Measurements from ENCODE around the gene KCNA5. TPM values are rescaled to one million over a fixed set of nuclear protein-coding genes. Genes with fewer than 3 reads are reported as not detected.

KCNA5 gene
- 1 to 10 TPM; 3.0 to 4.5 TPM for total RNA-seq
- long read RNA-seq, donor 1, partial matches to known transcripts, result 0 of 3 reads
- long read RNA-seq, donor 1, other reads (novel, unspliced or antisense), result 0 of 3 reads
- long read RNA-seq, donor 2, transcript KCNA5-201 (1 exons, 2,800 nt), result major isoform, 7 of 7 reads
- long read RNA-seq, donor 2, partial matches to known transcripts, result 0 of 7 reads
- long read RNA-seq, donor 2, other reads (novel, unspliced or antisense), result 0 of 7 reads

- DNase-seq (ENCODE audit: low spot score), result no peak
- intact Hi-C loops (cut with DNase I), result no loop called here
Observed at GRCh38 chr12:5043589-5044419, at the start of gene KCNA5. Gene KCNA5, plus strand, starts transcription at chr12:5043879. Its CDS starts 269 bp downstream, at chr12:5044148.

GRCh38 chr12:4994622-4995021 lies 49.1 kb upstream of the KCNA5 start:
- peak; percentile 59 for DNase-seq (ENCODE audit: low spot score)
- intact Hi-C loops (cut with DNase I), result no loop called here

- intact Hi-C loops (cut with DNase I), result no loop called here
- peak; percentile 50 for DNase-seq (ENCODE audit: low spot score)
Observed at GRCh38 chr12:4996714-4997113, 47.0 kb upstream of the KCNA5 start.

- DNase-seq (ENCODE audit: low spot score), result peak; percentile 91
- intact Hi-C loops (cut with DNase I), result no loop called here
Observed at GRCh38 chr12:4997939-4998338, 45.7 kb upstream of the KCNA5 start.

GRCh38 chr12:5000204-5000603 lies 43.5 kb upstream of the KCNA5 start:
- intact Hi-C loops (cut with DNase I), result no loop called here
- DNase-seq (ENCODE audit: low spot score), result no peak

- intact Hi-C loops (cut with DNase I), result no loop called here
- peak; percentile 36 for DNase-seq (ENCODE audit: low spot score)
Observed at GRCh38 chr12:5000658-5001385, 42.9 kb upstream of the KCNA5 start.

GRCh38 chr12:5003025-5003666 lies 40.5 kb upstream of the KCNA5 start:
- intact Hi-C loops (cut with DNase I), result loop anchor here (2.0 kb wide), 2 partner anchors 146 to 148 kb away; no protein-coding TSS in a partner anchor
- DNase-seq (ENCODE audit: low spot score), result peak; percentile 86

- peak; percentile 47 for DNase-seq (ENCODE audit: low spot score)
- intact Hi-C loops (cut with DNase I), result no loop called here
Observed at GRCh38 chr12:5008661-5009060, 35.0 kb upstream of the KCNA5 start.

GRCh38 chr12:5010151-5010550 lies 33.5 kb upstream of the KCNA5 start:
- no peak for DNase-seq (ENCODE audit: low spot score)
- intact Hi-C loops (cut with DNase I), result no loop called here

- intact Hi-C loops (cut with DNase I), result no loop called here
- peak; percentile 41 for DNase-seq (ENCODE audit: low spot score)
Observed at GRCh38 chr12:5012337-5012736, 31.3 kb upstream of the KCNA5 start.

- intact Hi-C loops (cut with DNase I), result no loop called here
- DNase-seq (ENCODE audit: low spot score), result no peak
Observed at GRCh38 chr12:5013266-5013730, 30.4 kb upstream of the KCNA5 start.

GRCh38 chr12:5014269-5014668 lies 29.4 kb upstream of the KCNA5 start:
- DNase-seq (ENCODE audit: low spot score), result no peak
- intact Hi-C loops (cut with DNase I), result no loop called here

GRCh38 chr12:5015711-5016492 lies 27.8 kb upstream of the KCNA5 start:
- intact Hi-C loops (cut with DNase I), result no loop called here
- no peak for DNase-seq (ENCODE audit: low spot score)

GRCh38 chr12:5016526-5016925 lies 27.2 kb upstream of the KCNA5 start:
- DNase-seq (ENCODE audit: low spot score), result no peak
- intact Hi-C loops (cut with DNase I), result no loop called here

GRCh38 chr12:5017638-5018348 lies 25.9 kb upstream of the KCNA5 start:
- DNase-seq (ENCODE audit: low spot score), result no peak
- intact Hi-C loops (cut with DNase I), result no loop called here

GRCh38 chr12:5018677-5019076 lies 25.0 kb upstream of the KCNA5 start:
- no peak for DNase-seq (ENCODE audit: low spot score)
- intact Hi-C loops (cut with DNase I), result no loop called here

- intact Hi-C loops (cut with DNase I), result loop anchor here (5.0 kb wide), 2 partner anchors 60 to 65 kb away; no protein-coding TSS in a partner anchor
- DNase-seq (ENCODE audit: low spot score), result no peak
Observed at GRCh38 chr12:5022025-5022424, 21.7 kb upstream of the KCNA5 start.

GRCh38 chr12:5022465-5023061 lies 21.1 kb upstream of the KCNA5 start:
- no peak for DNase-seq (ENCODE audit: low spot score)
- intact Hi-C loops (cut with DNase I), result loop anchor here (5.0 kb wide), 2 partner anchors 60 to 65 kb away; no protein-coding TSS in a partner anchor
